HG03342 (cell line): ENCODE data around the gene CPED1.
A peak's percentile ranks its signal among the peaks of the same experiment; 100 is the strongest.
"Not testable (repeated sequence)": the region's sequence is repeated elsewhere in the genome, so short reads cannot be mapped to it uniquely, and the experiment has no call there.

Source experiments
- ATAC-seq: cut with Tn5 transposase; IDR thresholded peaks from one replicate; pipeline ENCODE4 v1.9.1; 2021; ENCODE audit warnings: mild to moderate bottlenecking, moderate library complexity; ENCODE audit not compliant: unreplicated experiment

CPED1 gene

DNA sequence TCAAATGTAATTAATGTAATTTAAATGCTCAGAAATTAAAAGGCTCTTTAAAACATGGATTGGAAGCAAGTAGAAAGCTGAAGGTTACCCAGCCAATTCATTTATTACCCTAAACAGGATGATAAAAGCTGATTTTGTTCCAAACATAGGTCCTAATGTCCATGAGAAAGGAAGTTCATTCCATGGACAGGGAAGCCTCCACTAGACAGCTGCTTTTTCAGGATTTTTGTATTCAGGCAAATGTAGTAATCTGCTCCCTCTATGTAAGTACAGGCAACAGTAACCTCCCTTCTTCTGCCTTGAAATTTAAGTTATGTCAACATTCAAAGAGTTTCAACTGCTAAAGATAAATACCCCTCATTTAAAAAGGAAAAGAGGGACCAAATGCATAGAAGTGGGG, 217.3 kb downstream of the CPED1 start:
- no peak for ATAC-seq

GRCh38 chr7:121211253-121211652, 222.7 kb downstream of the CPED1 start:
- no peak for ATAC-seq

DNA sequence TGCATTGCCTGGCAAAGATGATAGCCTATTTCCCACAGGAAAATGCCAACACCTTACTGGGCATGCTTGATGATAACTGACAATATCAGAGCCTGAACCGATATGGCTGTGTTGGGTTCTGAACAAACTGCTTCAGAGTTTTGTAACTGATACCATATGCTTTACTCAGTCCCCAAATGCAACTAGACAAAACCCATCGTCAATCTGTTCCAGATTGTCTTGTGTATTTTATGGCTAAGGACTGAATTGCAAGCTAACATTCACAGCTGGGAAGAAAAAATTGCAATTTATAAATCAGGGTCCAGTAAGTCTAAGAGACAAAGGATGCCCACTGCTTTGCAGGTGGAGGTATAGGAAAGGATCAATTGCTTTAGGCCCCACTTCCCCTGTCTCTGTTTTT, 223.5 kb downstream of the CPED1 start:
- ATAC-seq: no peak

GRCh38 chr7:121214657-121215056, 226.1 kb downstream of the CPED1 start:
- no peak for ATAC-seq

GRCh38 chr7:121219026-121219425, 230.5 kb downstream of the CPED1 start:
- no peak for ATAC-seq

GRCh38 chr7:121221108-121221507, 232.6 kb downstream of the CPED1 start:
- not testable (repeated sequence) for ATAC-seq

GRCh38 chr7:121228779-121229178, 240.3 kb downstream of the CPED1 start:
- ATAC-seq: no peak

DNA sequence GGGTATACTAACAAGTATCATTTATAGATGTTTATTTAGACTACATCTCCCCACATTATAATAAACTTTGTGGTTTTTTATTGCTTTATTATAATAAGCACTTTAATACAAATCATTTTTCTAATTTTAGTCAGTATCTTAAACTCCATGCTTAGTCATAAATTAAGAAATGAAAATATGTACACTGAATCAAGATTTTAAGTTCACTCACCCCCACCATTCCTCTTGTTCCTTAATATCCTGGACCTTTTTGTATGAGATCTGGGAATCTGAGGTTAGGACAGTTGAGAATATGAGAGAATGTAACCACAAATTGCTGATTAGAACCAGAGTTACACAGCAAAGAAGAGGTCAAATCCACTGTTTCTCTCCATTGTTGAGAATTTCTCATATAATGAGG, 246.7 kb downstream of the CPED1 start:
- no peak for ATAC-seq

DNA sequence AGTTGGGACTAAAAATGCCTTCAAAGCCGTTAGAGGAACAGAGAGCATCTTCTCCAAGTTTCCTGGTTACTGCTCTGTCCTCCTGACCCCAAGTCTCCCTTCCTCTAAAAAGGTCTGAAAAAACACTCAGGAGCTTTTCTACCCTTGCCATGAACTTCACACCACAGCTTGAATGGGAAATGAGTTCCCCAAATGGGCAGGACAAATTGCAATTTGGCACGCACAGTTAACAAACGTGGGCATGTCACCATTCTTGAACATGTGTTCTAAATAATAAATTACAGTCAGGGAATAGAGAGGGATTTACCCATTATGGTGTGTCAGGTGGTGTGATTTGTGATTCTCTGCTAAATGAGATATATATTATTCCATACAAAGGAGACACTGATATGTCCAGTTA, 249.1 kb downstream of the CPED1 start:
- no peak for ATAC-seq

DNA sequence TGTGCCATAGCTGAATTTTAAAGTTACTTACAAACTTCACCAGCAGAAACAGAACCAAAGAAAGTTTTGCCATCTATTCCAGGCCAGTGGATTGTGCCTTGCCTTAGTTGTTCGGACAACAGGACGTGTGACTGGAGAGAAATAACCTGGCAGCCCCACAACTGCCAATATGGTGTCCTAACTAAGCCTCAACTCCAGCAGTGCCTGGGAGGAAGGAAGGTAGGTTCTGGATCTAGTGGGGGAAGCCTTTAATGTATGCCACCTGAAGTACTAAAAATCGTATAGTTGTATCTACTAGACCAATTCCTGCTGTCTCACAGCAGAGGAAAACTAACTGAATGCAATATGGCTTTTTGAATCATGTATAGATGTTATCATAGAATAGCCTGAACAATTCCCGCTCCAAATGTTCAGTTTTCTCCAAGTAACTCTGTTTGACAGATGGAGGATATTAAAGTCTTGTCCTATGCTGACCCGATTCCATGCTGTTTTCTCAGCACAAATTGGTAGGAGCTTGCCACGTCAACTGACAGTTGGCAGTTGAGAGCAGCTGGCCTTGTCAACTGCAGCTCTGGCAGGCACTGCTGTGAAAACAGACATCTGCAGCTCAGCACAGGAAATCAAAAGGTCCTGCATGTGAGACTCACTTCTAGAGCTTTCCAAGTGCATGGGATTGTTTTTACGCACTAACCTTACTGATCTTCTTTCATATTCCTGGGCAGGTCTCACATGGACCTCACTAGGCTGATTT, 255.8 kb downstream of the CPED1 start:
- ATAC-seq: no peak

DNA sequence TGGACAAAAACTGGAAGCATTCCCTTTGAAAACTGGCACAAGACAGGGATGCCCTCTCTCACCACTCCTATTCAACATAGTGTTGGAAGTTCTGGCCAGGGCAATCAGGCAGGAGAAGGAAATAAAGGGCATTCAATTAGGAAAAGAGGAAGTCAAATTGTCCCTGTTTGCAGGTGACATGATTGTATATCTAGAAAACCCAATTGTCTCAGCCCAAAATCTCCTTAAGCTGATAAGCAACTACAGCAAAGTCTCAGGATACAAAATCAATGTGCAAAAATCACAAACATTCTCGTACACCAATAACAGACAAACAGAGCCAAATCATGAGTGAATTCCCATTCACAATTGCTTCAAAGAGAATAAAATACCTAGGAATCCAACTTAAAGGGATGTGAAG, 262.9 kb downstream of the CPED1 start:
- ATAC-seq: not testable (repeated sequence)

DNA sequence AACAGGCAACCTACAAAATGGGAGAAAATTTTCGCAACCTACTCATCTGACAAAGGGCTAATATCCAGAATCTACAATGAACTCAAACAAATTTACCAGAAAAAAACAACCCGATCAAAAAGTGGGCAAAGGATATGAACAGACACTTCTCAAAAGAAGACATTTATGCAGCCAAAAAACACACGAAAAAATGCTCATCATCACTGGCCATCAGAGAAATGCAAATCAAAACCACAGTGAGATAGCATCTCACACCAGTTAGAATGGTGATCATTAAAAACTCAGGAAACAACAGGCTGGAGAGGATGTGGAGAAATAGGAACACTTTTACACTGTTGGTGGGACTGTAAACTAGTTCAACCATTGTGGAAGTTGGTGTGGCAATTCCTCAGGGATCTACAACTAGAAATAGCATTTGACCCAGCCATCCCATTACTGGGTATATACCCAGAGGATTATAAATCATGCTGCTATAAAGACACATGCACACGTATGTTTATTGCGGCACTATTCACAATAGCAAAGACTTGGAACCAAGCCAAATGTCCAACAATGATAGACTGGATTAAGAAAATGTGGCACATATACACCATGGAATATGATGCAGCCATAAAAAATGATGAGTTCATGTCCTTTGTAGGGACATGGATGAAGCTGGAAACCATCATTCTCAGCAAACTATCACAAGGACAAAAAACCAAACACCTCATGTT, 264.2 kb downstream of the CPED1 start:
- not testable (repeated sequence) for ATAC-seq

GRCh38 chr7:121259826-121260225, 271.3 kb downstream of the CPED1 start:
- ATAC-seq: no peak

- no peak for ATAC-seq
Measured at GRCh38 chr7:121261207-121261884, 272.8 kb downstream of the CPED1 start.

DNA sequence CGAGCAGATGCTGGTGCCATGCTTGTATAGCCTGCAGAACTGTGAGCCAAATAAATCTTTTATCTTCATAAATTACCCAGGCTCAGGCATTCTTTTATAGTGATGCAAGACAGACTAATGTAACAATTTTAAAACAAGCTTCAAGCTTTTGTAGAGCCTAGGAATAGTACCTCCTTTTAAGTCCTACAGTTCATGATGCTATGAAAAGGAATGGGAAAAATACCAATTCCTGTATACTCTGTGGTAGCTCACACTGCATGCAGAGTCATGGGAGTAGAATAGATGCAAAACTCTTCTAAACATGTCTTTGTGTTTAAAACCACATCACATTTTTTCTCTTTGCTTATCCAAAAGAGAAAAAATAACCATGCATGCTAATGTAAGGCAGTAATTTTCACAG, 273.7 kb downstream of the CPED1 start:
- ATAC-seq: no peak

DNA sequence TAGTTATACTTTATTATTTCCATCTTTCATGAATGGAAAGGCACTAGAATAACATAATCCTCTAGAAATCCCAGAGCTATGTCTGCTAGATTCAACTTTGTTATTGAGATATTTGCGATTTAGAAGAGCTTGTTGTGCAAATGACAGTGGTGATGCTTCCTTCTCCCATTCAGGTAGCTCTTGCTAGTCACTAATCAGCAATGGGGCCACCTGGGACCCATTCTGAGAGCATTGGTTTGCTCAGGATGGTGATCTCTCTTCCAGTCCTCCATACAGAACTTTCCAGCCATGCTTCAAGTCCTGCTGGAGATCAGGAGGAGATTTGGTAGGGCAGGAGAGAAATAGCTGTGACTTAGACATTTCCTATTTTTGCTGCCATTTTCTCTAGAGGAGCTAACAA, 274.5 kb downstream of the CPED1 start:
- no peak for ATAC-seq

DNA sequence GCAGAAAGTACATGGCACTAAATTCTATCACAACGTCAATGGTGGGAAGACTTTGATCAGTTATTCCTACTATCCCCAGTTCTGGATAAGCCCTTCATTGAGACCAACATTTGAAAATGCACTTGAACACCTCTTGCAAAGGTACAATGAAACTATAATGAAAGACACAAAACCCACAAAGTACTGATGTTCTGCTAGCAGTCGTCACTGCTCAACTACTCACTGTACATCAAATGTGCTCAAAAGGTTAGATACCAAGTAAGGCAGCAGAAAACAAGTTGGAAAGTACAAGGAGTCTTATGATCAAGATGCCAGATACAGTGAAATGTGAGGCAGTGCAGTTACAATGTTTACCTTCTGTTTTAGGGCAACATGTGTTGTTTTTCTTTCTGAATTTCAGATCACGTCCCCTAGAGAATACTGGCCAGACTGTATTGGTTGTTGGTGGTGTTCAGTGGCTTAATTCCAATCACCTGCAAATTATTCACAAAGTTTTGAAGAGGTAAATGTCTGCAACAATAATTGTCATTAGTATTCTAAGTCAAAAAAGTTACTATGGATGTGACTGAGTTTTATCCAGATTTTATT, 277.9 kb downstream of the CPED1 start:
- peak; percentile 47 for ATAC-seq

GRCh38 chr7:121267612-121268011, 279.1 kb downstream of the CPED1 start:
- ATAC-seq: no peak

DNA sequence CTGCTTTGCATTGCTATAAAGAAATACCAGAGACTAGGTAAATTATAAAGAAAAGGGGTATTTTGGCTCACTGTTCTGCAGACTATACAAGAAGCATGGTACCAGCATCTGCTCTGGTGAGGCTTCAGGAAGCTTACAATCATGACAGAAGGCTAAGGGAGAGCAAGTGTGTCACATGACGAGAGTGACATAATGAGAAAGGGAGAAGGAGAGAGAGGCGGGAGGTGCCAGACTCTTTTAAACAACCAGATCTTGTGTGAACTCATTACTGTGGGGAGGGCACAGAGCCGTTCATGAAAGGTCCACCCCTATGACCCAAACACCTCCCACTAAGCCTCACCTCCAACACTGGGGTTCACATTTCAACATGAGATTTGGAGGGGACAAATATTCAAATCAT, 281.3 kb downstream of the CPED1 start:
- no peak for ATAC-seq

DNA sequence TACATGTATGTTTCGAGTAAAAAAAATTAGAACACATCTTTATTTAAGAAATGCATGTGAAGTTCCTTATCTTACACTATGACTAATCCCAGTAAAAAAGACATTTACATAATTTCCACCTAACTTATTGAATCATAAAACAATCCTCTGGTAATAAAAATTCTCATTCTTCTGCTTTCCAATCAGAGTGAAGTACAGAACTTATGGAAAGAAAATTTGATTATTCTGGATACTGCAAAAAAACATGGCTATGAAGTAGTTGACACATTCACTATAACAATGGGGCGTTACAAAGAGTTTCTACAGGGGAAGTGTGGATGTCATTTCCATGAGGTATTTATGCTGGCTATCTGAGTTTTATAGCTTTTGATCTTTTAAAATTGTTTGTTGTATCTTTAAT, 282.6 kb downstream of the CPED1 start:
- ATAC-seq: no peak

DNA sequence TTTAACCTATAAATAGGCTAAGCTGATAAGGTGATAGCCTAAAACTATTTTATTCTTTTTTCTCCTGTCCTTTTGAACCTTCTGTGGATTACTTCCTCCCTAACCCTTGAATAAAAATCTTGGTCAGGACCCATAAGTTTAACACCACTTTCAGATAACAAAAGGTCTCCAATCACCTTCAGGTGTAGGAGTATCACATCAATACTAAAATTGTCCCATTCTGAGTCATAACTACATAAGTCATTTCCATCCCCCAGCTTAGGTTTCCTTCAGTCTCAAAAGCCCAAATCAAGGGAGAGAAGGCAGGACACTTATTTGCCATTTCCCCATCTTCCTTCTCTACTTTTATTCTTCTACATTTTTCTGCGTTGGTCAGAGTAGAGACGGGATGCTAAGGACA, 283.4 kb downstream of the CPED1 start:
- ATAC-seq: peak; percentile 49

- no peak for ATAC-seq
Measured at GRCh38 chr7:121272676-121273075, 284.2 kb downstream of the CPED1 start.
